RWPE2 (cell line): Measurements from ENCODE around the gene RNF115.

Experiments used
- ATAC-seq: fragments of 200-7000 bp; cut with Tn5 transposase; 3 replicates; pipeline ENCODE4 v1.9.1; 2021; ENCODE audit warnings: low read depth
- DNase-seq: peaks from one replicate; pipeline ENCODE4 v3.0.0-alpha.2; 2020; ENCODE audit warnings: low spot score
- H3K27ac ChIP-seq: fragments of 450-650 bp; 2 replicates; pipeline ENCODE4 v1.5.1; 2017; ENCODE audit warnings: mild to moderate bottlenecking; ENCODE audit not compliant: poor library complexity, severe bottlenecking
- H3K27me3 ChIP-seq: fragments of 250-450 bp; sonication (Bioruptor Pico); 2 replicates; pipeline ENCODE4 v1.5.1; 2021; ENCODE audit warnings: mild to moderate bottlenecking, moderate library complexity; ENCODE audit not compliant: insufficient read depth, poor library complexity, severe bottlenecking
- H3K36me3 ChIP-seq: fragments of 250-450 bp; sonication (Bioruptor Pico); 2 replicates; pipeline ENCODE4 v1.5.1; 2020; ENCODE audit warnings: low read depth, mild to moderate bottlenecking, moderate library complexity
- H3K4me1 ChIP-seq: fragments of 250-450 bp; sonication (Bioruptor Pico); 2 replicates; pipeline ENCODE4 v1.5.1; 2021; ENCODE audit warnings: mild to moderate bottlenecking, moderate library complexity; ENCODE audit not compliant: insufficient read depth, poor library complexity, severe bottlenecking
- H3K4me3 ChIP-seq: fragments of 250-450 bp; sonication (Bioruptor Pico); 2 replicates; pipeline ENCODE4 v1.5.1; 2021; ENCODE audit warnings: mild to moderate bottlenecking, moderate library complexity; ENCODE audit not compliant: severe bottlenecking
- H3K9me3 ChIP-seq: fragments of 250-450 bp; sonication (Bioruptor Pico); 2 replicates; pipeline ENCODE4 v1.5.1; 2021; ENCODE audit warnings: mild to moderate bottlenecking, moderate library complexity; ENCODE audit not compliant: severe bottlenecking
- TF ChIP-seq, protein P1 (sequence below): fragments of 450-650 bp; IDR thresholded peaks from one replicate; pipeline ENCODE4 v1.5.1; 2017; ENCODE audit warnings: mild to moderate bottlenecking, moderate library complexity; ENCODE audit not compliant: poor library complexity, severe bottlenecking

RNF115 gene

GRCh38 chr1:145692785-145693443 is 131.0 kb downstream of the RNF115 start:
- H3K36me3 ChIP-seq, result no peaks in the 10 kb centered on the region
- H3K4me1 ChIP-seq, result peaks cover 16% of the 10 kb centered on the region
- H3K4me3 ChIP-seq, result no peak overlapping the region
- TF ChIP-seq, protein P1, sequence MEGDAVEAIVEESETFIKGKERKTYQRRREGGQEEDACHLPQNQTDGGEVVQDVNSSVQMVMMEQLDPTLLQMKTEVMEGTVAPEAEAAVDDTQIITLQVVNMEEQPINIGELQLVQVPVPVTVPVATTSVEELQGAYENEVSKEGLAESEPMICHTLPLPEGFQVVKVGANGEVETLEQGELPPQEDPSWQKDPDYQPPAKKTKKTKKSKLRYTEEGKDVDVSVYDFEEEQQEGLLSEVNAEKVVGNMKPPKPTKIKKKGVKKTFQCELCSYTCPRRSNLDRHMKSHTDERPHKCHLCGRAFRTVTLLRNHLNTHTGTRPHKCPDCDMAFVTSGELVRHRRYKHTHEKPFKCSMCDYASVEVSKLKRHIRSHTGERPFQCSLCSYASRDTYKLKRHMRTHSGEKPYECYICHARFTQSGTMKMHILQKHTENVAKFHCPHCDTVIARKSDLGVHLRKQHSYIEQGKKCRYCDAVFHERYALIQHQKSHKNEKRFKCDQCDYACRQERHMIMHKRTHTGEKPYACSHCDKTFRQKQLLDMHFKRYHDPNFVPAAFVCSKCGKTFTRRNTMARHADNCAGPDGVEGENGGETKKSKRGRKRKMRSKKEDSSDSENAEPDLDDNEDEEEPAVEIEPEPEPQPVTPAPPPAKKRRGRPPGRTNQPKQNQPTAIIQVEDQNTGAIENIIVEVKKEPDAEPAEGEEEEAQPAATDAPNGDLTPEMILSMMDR, result no peak
- no peaks in the 10 kb centered on the region for H3K27me3 ChIP-seq
- H3K9me3 ChIP-seq, result no peaks in the 10 kb centered on the region
- ATAC-seq, result no peak
- H3K27ac ChIP-seq, result no peak overlapping the region
- DNase-seq, result no peak

GRCh38 chr1:145690587-145691558 is 133.0 kb downstream of the RNF115 start:
- Histone ChIP-seq H3K27me3 (no peaks in the 10 kb centered on the region), H3K27ac (peak overlapping the region; percentile 70), H3K4me1 (peaks cover 16% of the 10 kb centered on the region), H3K4me3 (no peak overlapping the region), H3K36me3 (no peaks in the 10 kb centered on the region), H3K9me3 (no peaks in the 10 kb centered on the region)
- peak; percentile 62 for ATAC-seq
- TF ChIP-seq, protein P1, result no peak
- DNase-seq, result no peak

- ATAC-seq, result no peak
- H3K27ac ChIP-seq, result peak overlapping the region; percentile 70
- no peaks in the 10 kb centered on the region for H3K27me3 ChIP-seq
- TF ChIP-seq, protein P1, result no peak
- no peak for DNase-seq
- H3K4me1 ChIP-seq, result peaks cover 16% of the 10 kb centered on the region
- no peaks in the 10 kb centered on the region for H3K9me3 ChIP-seq
- no peak overlapping the region for H3K4me3 ChIP-seq
- no peaks in the 10 kb centered on the region for H3K36me3 ChIP-seq
Measured at GRCh38 chr1:145689922-145690321, 134.0 kb downstream of the RNF115 start.

DNA sequence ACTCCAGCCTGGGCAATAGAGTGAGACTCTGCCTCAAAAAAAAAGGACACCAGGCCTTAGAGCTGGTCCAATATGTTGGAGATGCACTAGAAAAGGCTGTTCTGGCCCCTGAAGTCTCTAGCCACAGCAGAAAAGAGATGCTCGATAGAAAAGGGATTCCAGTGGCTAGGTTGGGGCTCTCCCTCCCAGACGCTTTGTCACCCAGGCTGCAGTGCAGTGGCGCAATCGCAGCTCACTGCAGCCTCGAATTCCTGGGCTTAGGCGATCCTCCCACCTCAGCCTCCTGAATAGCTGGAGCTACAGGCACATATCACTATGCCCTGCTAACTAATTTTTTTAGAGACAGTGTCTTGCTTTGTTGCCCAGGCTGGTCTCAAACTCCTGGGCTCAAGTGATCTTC is 135.0 kb downstream of the RNF115 start:
- Histone ChIP-seq H3K4me1 (peaks cover 16% of the 10 kb centered on the region), H3K4me3 (no peak overlapping the region), H3K9me3 (no peaks in the 10 kb centered on the region), H3K27ac (no peak overlapping the region), H3K27me3 (no peaks in the 10 kb centered on the region), H3K36me3 (no peaks in the 10 kb centered on the region)
- TF ChIP-seq, protein P1, result no peak
- DNase-seq, result no peak
- no peak for ATAC-seq
